Activated CD8-positive, alpha-beta T cell treated with anti-CD3 and anti-CD28 coated beads, Interleukin-2, amount 10 ng/mL, durations not matched to agents 7 days and 5 days (primary cell): ENCODE data around the gene EGFLAM. TPM values are rescaled to one million over a fixed set of nuclear protein-coding genes. Genes with fewer than 3 reads are reported as not detected.

ENCODE experiments used
- ATAC-seq: fragments of 150-1000 bp; cut with Tn5 transposase; one replicate; pipeline ENCODE4 v1.10.0; 2021; ENCODE audit warnings: moderate library complexity
- CTCF ChIA-PET: fragments of 350-600 bp; sonication (Branson Sonifier 250); formaldehyde crosslinking; loops from one replicate; lab custom pipeline; 2021; ENCODE audit warnings: antibody characterized with exemption; lab: Charles Lee
- POLR2A ChIA-PET: fragments of 350-600 bp; sonication (Branson Sonifier 250); formaldehyde crosslinking; loops from one replicate; lab custom pipeline; 2021; ENCODE audit warnings: antibody characterized with exemption; lab: Charles Lee
- DNase-seq: peaks from one replicate; pipeline ENCODE4 v3.0.0-alpha.2; 2020
- H3K27ac Mint-ChIP-seq: one replicate; pipeline ENCODE4 v1.8.0; 2021; ENCODE audit warnings: mild to moderate bottlenecking, mixed read lengths
- H3K27me3 Mint-ChIP-seq: one replicate; pipeline ENCODE4 v1.8.0; 2021; ENCODE audit warnings: low read depth, mixed read lengths
- H3K36me3 Mint-ChIP-seq: one replicate; pipeline ENCODE4 v1.8.0; 2021; ENCODE audit warnings: low read depth, mixed read lengths
- H3K4me1 Mint-ChIP-seq: one replicate; pipeline ENCODE4 v1.8.0; 2021; ENCODE audit warnings: low read depth, mixed read lengths
- H3K4me3 Mint-ChIP-seq: one replicate; pipeline ENCODE4 v1.8.0; 2021; ENCODE audit warnings: mild to moderate bottlenecking, mixed read lengths
- H3K9me3 Mint-ChIP-seq: one replicate; pipeline ENCODE4 v1.8.0; 2022; ENCODE audit warnings: mixed read lengths; ENCODE audit not compliant: insufficient read depth
- total RNA-seq, 2 experiments: library from RNA; stranded (reverse); gene quantifications; one replicate each; pipeline ENCODE4 v1.2.3, GENCODE V29; 2021

Gene EGFLAM
- total RNA-seq, 2 experiments from 2014 or later: not detected

DNA sequence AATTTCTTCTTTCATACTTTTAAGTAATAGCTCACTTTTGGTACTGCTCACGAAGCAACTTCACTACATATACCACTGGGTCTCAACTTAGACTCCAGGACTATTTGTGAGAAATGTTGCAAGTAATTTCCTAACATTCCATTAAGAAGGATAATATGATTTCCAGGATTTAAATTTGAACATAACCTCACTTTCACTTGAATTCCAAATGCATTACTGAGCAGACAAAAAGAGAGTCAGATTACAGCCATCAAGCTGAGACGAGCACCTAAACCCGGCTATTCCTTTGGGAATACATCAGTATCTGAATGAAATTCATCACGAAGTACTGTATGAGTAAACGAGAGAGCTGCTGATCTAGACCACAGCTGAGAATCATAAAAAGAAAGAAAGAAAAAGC is 250.8 kb downstream of the EGFLAM start:
- DNase-seq (no peak), ATAC-seq (no peak)
- no peaks in the 10 kb centered on the region for H3K36me3 Mint-ChIP-seq
- H3K27ac Mint-ChIP-seq: no peak overlapping the region
- POLR2A ChIA-PET: no interaction called here
- CTCF ChIA-PET: interaction anchor here (0.7 to 1.5 kb wide), 3 partner anchors 26 to 88 kb away, joined by 3 to 4 read pairs (median 4); no protein-coding TSS in a partner anchor
- H3K9me3 Mint-ChIP-seq: no peaks in the 10 kb centered on the region
- no peak overlapping the region for H3K4me3 Mint-ChIP-seq
- H3K4me1 Mint-ChIP-seq: no peaks in the 10 kb centered on the region
- H3K27me3 Mint-ChIP-seq: peaks cover 13% of the 10 kb centered on the region
